Measurements from ENCODE around the gene SBK1.
A peak's percentile ranks its signal among the peaks of the same experiment; 100 is the strongest.
"Not testable (repeated sequence)": the region's sequence is repeated elsewhere in the genome, so short reads cannot be mapped to it uniquely, and the experiment has no call there.

Gene SBK1

GRCh38 chr16:28309811-28310311, 17.5 kb downstream of the SBK1 start:
- DNase-seq, result peak; percentile 91

- DNase-seq, result no peak
Observed at GRCh38 chr16:28310796-28311195, 18.5 kb downstream of the SBK1 start.

GRCh38 chr16:28311413-28311812, 19.1 kb downstream of the SBK1 start:
- no peak for DNase-seq

GRCh38 chr16:28311913-28312312, 19.6 kb downstream of the SBK1 start:
- DNase-seq, result peak; percentile 29

GRCh38 chr16:28312327-28312726, 20.0 kb downstream of the SBK1 start:
- DNase-seq, result no peak

DNA sequence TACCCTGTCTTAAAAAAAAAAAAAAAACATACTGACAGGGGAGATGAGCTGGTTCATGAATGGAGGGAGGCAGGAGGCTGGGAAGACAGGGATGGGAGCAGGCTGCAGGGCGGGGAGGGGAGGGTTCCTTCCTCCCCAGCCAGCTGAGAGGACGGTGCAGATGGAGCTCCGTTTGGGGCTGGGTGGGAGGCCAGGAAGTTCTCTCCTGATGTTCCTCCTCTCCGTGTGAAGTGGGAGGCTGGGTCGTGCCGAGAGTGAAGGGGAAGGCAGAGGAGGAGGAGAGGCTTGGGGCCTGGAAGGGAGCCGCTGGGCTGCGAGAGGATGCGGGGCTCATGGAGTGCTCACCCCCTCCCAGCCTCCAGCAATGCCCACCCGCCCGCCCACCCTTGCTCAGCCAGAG, 21.3 kb downstream of the SBK1 start:
- no peak for DNase-seq

- DNase-seq, result no peak
Observed at GRCh38 chr16:28316054-28316453, 23.7 kb downstream of the SBK1 start.

- DNase-seq, result peak; percentile 78
Observed at GRCh38 chr16:28317040-28317880, 24.9 kb downstream of the SBK1 start.

DNA sequence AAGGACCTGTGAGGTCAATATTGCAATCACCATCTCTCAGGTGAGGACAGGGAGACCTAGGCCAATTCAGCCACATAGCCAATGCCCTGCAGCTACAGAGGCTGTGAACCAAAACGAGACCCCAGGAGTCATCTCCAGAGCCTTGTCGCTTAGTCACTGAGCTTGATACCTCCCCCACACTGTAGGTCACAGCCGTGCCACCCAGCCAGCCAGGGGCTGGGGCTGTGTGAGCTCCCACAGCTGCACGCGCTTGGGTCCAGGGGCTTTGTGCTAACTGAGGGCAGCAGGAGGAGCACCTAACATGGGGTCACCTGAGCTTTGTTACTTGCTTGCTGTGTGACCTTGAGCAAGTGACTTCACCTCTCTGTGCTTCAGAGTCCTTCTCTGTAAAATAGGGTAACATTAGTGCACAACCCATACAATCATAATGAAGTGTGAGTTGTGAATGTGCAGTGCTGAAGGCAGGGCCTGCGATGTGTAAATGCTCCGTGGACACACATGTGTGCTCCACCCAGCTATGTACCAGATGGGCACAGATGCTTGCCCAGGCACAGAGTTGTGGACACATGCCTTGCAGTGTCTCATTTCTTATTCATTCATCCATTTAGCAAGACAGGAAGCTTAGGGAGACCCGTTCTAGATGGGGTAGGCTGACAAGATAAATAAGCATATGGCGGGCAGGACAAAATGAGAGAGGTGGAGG, 25.9 kb downstream of the SBK1 start:
- no peak for DNase-seq

DNA sequence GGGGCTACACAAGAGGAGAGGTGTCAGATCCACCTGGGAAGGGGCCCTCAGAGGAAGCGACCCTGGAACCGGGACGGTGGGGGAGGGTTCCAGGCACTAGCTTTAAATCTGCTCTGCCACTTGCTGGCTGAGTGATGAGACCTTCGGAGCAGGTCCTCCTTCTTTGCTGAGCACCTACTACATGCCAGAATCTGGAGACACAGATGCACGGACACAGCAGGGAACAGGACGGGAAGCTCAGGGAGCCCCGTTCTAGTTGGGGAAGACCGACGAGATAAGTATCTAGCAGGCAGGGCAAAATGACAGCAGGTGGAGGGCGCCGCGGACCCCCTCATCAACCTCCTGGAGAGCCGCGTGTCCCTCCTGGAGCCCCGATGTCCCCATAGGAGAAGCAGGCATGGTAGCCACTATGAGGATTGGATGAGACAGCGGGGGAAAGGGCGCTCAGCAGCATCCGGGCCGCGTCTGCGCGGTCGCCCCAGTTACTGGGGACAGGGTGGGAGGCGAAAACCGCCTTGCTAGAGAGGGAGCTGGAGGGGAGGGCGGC, 27.2 kb downstream of the SBK1 start:
- no peak for DNase-seq

GRCh38 chr16:28320023-28320561, 27.8 kb downstream of the SBK1 start:
- DNase-seq, result no peak

- DNase-seq, result no peak
Observed at GRCh38 chr16:28320741-28321140, 28.4 kb downstream of the SBK1 start.

- peak; percentile 38 for DNase-seq
Observed at GRCh38 chr16:28321700-28322411, 29.5 kb downstream of the SBK1 start.

GRCh38 chr16:28324235-28324886, 32.0 kb downstream of the SBK1 start:
- DNase-seq, result no peak

- DNase-seq, result no peak
Observed at GRCh38 chr16:28324887-28325279, 32.6 kb downstream of the SBK1 start.

DNA sequence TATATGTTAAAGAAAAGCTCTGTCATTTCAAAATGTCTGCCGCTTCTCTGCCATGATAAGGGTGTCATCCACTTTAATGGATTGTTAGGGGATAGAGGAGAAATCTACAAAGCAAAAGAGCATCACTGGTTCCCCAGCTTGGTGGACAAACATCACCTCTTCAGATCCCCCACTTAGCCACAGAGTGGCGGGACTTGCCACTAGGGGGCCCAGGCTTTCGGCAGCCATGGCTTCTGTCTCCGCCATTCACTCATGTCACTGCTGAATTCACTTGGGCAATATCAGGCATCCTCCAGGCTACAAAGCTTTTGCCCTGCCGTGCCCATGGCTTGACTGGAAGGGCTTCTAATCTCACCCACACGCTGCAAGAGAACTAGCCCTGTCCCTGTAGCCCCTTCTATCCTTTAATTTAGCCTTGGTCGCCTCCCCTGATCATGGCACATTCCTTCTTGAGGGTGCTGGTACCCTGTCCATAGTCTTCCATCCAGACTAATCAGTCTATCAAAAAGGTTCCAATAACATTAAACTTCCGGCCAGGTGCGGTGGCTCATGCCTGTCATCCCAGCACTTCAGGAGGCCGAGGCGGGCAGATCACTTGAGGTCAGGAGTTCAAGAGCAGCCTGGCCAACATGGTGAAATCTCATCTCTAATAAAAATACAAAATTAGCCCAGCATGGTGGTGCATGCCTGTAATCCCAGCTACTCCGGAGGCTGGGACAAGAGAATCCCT, 34.7 kb downstream of the SBK1 start:
- peak; percentile 67 for DNase-seq

DNA sequence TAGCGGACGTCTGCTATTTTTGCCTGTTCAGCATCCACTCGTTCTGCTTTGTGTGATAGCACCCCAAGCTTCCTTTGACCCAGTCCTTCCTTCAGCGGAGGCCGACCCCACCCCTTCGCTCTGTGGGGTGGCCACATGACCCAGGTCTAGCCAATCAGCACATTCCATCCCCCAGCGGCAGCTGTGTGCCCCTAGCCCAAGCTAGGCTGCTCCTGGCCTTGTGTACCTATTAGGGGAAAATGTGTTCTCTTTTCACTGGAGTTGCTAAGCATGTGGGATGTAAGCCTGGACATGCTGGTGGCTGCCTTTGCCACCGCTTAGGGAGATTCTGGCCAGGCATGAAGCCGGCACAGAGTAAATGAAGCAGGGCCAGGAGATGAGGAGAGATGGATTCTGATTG, 37.9 kb downstream of the SBK1 start:
- peak; percentile 25 for DNase-seq

DNA sequence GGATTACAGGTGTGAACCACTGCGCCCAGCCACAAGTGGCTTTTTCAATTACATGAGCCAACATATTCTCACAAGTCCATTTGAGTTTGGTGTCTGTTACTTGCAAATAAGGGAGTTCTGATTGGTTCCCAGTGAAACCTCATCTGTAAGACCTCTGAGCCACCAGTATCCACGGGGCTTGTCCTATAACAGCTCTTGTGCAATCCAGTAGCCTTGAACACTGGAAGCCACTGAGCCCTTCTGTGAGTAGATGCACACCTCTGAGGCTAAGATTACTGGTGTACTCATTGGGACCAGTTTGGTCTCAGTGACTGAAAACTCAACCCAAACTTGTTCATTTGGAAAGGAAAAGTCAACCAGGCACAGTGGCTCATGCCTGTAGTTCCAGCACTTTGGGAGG, 38.7 kb downstream of the SBK1 start:
- not testable (repeated sequence) for DNase-seq

- DNase-seq, result not testable (repeated sequence)
Observed at GRCh38 chr16:28332632-28333031, 40.3 kb downstream of the SBK1 start.

- not testable (repeated sequence) for DNase-seq
Observed at GRCh38 chr16:28335678-28336077, 43.4 kb downstream of the SBK1 start.

- DNase-seq, result not testable (repeated sequence)
Observed at GRCh38 chr16:28336940-28337710, 44.8 kb downstream of the SBK1 start.

All from CD4-positive, alpha-beta T cell treated with Interleukin-17A for 1 hour (primary cell).